HL-60 (cell line): ENCODE measurements around the gene ARPC1A.

Experiments used
- DNase-seq, 2 experiments: peaks; one replicate each; pipeline ENCODE4 v3.0.0-alpha.2; 2010 to 2020; ENCODE audit warnings: low read depth in 1 of 2, low spot score in 1 of 2
- H3K27ac ChIP-seq: fragments of 250-450 bp; sonication (Bioruptor Pico); replicated peaks from 2 replicates; pipeline ENCODE4 v1.5.1; 2020; ENCODE audit warnings: mild to moderate bottlenecking, moderate library complexity
- H3K27me3 ChIP-seq: fragments of 250-450 bp; sonication (Bioruptor Pico); 2 replicates; pipeline ENCODE4 v1.5.1; 2021; ENCODE audit warnings: mild to moderate bottlenecking, moderate library complexity; ENCODE audit not compliant: insufficient read depth, poor library complexity, severe bottlenecking
- H3K4me3 ChIP-seq: replicated peaks from 2 replicates; pipeline ENCODE4 v1.5.1; 2011; ENCODE audit warnings: mild to moderate bottlenecking, control low read depth, low read length; ENCODE audit not compliant: insufficient read depth
- GABPA ChIP-seq: IDR thresholded peaks from 2 replicates; pipeline ENCODE4 v1.6.1; 2012; ENCODE audit warnings: low read depth
- POLR2AphosphoS5 ChIP-seq: IDR thresholded peaks from 2 replicates; pipeline ENCODE4 v1.6.1; 2012; ENCODE audit warnings: low read depth
- SPI1 ChIP-seq: IDR thresholded peaks from 2 replicates; pipeline ENCODE4 v1.6.1; 2012; ENCODE audit warnings: low read depth, mild to moderate bottlenecking, borderline replicate concordance
- TF ChIP-seq, protein P1 (sequence below): IDR thresholded peaks from 2 replicates; pipeline ENCODE4 v1.6.1; 2012; ENCODE audit warnings: low read depth; ENCODE audit not compliant: insufficient replicate concordance
- TF ChIP-seq, protein P2 (sequence below): IDR thresholded peaks from one replicate; pipeline ENCODE4 v1.5.1; 2011; ENCODE audit warnings: low read length, control low read depth, inconsistent platforms; ENCODE audit not compliant: insufficient read depth

ARPC1A gene

DNA sequence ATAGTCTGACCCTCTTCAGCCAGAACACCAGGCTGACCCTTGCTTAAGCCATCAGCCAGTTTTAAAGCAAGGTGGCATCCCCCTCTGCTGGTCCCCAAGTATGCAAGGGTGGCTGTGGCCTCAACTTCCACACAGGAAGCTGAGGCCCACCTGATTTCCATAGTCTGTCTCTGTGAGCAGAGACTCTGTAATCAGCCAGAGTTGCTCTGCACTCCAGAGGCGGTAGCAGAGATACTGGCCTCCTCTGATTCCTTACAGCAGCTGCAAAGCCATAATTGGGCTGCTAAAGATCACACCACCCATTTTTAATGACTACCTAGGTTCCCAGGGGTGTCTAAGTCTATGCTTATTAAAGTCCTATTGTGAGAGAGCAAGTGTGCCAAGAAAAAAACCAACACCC lies 80.9 kb downstream of the ARPC1A start:
- DNase-seq: no peak
- H3K27me3 ChIP-seq: no peaks in the 10 kb centered on the region
- no peak overlapping the region for H3K27ac ChIP-seq
- no peak overlapping the region for H3K4me3 ChIP-seq
- TF ChIP-seq, protein P1, sequence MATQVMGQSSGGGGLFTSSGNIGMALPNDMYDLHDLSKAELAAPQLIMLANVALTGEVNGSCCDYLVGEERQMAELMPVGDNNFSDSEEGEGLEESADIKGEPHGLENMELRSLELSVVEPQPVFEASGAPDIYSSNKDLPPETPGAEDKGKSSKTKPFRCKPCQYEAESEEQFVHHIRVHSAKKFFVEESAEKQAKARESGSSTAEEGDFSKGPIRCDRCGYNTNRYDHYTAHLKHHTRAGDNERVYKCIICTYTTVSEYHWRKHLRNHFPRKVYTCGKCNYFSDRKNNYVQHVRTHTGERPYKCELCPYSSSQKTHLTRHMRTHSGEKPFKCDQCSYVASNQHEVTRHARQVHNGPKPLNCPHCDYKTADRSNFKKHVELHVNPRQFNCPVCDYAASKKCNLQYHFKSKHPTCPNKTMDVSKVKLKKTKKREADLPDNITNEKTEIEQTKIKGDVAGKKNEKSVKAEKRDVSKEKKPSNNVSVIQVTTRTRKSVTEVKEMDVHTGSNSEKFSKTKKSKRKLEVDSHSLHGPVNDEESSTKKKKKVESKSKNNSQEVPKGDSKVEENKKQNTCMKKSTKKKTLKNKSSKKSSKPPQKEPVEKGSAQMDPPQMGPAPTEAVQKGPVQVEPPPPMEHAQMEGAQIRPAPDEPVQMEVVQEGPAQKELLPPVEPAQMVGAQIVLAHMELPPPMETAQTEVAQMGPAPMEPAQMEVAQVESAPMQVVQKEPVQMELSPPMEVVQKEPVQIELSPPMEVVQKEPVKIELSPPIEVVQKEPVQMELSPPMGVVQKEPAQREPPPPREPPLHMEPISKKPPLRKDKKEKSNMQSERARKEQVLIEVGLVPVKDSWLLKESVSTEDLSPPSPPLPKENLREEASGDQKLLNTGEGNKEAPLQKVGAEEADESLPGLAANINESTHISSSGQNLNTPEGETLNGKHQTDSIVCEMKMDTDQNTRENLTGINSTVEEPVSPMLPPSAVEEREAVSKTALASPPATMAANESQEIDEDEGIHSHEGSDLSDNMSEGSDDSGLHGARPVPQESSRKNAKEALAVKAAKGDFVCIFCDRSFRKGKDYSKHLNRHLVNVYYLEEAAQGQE: no peak
- TF ChIP-seq, protein P2, sequence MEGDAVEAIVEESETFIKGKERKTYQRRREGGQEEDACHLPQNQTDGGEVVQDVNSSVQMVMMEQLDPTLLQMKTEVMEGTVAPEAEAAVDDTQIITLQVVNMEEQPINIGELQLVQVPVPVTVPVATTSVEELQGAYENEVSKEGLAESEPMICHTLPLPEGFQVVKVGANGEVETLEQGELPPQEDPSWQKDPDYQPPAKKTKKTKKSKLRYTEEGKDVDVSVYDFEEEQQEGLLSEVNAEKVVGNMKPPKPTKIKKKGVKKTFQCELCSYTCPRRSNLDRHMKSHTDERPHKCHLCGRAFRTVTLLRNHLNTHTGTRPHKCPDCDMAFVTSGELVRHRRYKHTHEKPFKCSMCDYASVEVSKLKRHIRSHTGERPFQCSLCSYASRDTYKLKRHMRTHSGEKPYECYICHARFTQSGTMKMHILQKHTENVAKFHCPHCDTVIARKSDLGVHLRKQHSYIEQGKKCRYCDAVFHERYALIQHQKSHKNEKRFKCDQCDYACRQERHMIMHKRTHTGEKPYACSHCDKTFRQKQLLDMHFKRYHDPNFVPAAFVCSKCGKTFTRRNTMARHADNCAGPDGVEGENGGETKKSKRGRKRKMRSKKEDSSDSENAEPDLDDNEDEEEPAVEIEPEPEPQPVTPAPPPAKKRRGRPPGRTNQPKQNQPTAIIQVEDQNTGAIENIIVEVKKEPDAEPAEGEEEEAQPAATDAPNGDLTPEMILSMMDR: no peak
- TF ChIP-seq POLR2AphosphoS5 (no peak), SPI1 (no peak), GABPA (no peak)

DNA sequence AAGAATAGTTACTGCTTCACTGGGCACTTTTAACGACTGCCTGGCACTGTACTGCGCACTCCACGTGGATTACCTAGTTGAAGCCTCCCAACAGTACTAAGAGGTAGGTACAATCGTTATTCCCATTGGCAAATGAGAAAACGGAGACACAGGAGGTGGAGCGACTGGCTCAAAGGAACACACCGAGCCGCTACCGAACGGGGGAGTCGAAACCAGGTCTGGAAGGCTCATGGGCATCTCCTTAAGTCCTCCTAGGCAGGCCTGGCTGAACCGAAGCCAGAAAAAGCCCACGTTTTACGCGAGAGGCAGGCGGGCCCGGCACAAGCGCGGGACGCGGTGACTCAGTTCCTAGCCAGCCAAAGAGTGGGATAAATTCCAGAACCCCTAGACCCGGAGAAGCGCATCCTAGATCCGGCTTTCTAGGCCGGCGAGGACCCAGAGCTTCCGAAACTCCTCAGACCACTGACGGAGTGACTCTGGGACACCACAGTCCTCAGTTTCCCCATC lies 82.2 kb downstream of the ARPC1A start:
- TF ChIP-seq SPI1 (no peak), POLR2AphosphoS5 (no peak), GABPA (no peak)
- TF ChIP-seq, protein P2: no peak
- TF ChIP-seq, protein P1: no peak

DNA sequence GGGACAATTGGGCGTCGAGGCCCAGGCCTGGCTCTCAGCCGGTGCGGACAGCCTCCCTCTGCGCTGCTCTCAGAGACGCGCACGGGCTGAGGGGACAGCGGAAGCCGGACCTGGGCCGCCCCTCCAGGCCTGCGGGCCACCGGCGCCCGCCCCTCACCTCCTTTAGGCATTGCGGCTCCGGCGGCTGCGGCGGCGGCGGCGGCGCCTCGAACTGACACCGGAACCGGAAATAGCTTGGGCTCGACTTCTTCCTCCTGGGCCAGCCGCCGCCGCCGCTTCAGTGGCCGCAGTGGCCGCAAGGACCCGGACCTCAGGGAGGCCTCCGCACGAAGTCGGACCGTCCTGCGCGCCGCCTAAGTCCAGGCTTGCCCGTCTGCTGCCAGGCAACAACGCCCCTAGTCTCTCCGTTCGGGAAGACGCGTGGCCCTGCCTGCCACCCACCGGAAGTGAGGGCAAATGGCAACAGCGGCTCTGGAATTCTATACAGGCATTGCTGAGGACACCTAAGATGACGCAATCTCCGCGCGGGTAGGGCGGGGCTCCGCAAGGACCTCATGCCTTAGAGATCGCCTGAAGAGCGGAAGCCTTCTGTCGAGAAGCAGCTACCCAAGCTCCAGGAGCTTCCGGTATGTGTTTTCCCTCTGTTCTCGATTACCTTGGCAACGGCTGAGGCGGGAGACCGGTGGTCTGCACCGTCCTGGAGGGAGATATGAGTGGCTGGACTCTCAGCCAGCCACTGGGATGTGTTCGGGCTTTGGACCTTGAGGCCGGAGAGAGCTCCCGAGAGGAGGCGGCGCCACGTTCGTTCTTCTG lies 82.9 kb downstream of the ARPC1A start, which contains the start of the genes BUD31 and PDAP1:
Gene BUD31, plus strand, starts transcription at position 591 of the 813 bp plus-strand sequence. CDS start 2,124 bp downstream, outside the sequence.
Gene PDAP1, minus strand, starts transcription at position 219 of the 813 bp plus-strand sequence. Its CDS starts 49 bp downstream, at position 170.
- Histone ChIP-seq H3K27me3 (no peaks in the 10 kb centered on the region), H3K27ac (peak within 1 kb of the TSS; percentile 99), H3K4me3 (peak within 1 kb of the TSS; percentile 88)
- TF ChIP-seq GABPA (peak; percentile 88), POLR2AphosphoS5 (peak; percentile 86), SPI1 (peak; percentile 47; the same call in 1 of the 2 replicates)
- TF ChIP-seq, protein P2: no peak
- TF ChIP-seq, protein P1: peak; percentile 61
- peak; percentile 93 for DNase-seq

More for the DNA sequence above, 82.2 kb downstream of the ARPC1A start:
- H3K4me3 ChIP-seq: peak overlapping the region; percentile 88
- peak overlapping the region; percentile 99 for H3K27ac ChIP-seq
- peak in 1 of 2 experiments; percentile 10 for DNase-seq
- H3K27me3 ChIP-seq: no peaks in the 10 kb centered on the region
